CD4-positive, alpha-beta T cell treated with Interleukin-15 for 1 hour (primary cell): ENCODE results near the gene PUM1.
A peak's percentile ranks its signal among the peaks of the same experiment; 100 is the strongest.
"Not testable (repeated sequence)": the region's sequence is repeated elsewhere in the genome, so short reads cannot be mapped to it uniquely, and the experiment has no call there.

Experiments used
- DNase-seq: peaks from one replicate; pipeline ENCODE4 v3.0.0-alpha.2; 2020

Gene PUM1

DNA sequence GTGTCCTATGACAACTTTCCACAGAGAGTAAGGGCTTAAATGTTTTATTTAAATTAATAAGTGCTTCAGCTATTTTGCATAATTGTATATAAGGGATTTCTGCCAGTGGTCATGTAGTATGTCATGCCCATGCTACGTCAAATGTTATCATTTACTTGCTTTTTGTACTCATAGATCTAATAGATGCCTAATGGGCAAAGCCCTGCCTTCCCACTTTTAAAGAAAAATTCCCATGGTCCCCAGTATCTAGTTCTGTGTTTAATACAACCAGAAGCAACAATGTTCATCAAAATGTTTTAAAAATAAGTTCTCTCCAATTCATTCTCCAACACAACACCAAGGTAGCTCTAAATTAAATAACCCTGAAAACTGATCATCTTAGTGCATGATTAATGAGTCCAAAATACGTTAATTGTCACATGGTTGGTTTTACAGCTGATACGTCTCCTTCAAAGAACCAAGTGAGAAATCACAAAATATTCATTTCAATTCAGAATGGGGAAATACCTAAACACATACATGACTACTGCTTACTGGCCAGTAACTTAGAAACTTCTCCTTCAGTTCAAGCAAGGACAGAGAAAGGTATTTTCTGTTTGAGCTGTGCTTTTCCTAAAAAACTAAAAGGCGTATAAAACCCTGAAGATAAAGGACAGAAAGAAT, 107.8 kb downstream of the PUM1 start:
- no peak for DNase-seq

DNA sequence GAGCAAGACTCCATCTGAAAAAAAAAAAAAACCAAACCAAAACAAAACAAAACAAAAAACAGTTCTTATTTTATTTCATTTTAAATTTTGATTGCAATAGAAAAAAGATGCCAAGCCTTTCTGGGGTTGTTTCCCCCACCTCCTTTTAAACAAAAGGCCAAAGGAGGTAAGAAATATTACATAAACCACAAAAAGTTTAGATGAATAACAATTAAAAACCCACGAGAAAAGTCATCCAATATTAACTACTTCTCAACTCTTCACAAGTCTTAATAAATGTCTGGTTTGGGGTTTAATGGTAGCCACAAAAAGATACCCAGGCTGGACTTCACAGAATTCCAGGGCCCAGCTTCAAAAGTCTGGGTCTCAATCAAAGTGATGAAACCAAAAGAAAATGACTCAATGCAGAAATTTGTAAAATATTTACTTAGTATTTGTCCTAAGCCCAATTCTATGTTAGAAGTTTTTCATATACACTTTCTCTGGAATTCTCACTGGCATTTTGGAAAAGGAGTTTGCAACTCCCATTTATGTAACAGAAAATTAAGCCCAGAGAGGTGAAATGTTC, 110.0 kb downstream of the PUM1 start:
- DNase-seq: no peak

DNA sequence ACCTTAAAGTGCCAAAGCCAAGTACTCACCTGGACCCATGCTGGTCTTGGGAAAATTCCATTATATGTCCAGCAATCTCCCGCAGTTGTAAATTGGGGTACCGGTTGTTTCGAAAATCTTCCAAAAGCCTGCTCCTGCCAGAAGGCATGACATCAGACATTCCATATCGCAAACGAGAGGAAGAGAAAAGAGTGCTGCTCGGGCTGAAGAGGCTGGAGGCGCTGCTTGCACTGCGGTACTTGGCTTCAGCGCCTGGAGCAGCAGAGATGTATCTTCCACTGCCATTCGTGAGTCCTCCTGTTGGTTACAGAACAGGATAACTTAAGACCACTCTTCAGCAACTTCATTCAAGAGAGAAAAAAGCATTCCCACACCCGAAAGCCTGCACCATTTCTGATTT, 111.8 kb downstream of the PUM1 start:
- no peak for DNase-seq

DNA sequence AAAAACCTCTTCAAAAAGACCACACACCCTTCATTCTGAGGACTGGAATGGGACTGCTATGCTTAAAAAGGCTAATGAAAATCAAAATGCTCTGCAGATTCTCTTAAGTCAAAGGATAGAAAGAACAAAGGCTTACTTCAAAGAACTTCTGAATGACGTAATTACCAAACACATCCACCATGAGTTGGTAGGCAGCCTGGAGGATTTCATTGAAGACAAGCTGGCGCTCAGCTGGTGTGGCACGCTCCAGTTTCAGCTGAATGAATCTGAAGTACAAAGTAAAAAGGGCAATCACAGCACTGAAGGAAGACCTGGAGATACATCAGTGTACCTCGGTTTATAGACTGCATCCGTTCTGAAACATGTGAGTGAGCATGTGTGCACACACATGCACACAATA, 113.4 kb downstream of the PUM1 start:
- no peak for DNase-seq

DNA sequence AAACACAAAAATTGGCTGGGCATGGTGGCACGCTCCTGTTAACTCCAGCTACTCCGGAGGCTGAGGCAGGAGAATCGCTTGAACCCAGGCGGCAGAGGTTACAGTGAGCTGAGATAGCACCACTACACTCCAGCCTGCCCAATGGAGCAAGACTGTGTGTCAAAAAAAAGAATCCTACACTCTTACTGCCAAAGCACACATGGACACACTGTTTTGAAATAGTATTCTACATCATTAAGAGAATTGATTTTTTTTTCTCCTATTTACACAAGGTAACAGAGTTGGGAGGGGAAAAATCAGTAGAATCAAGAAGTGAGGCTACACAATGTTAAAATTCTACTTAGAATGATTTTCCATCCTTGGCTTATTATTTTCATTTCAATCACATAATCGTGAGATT, 114.8 kb downstream of the PUM1 start:
- no peak for DNase-seq

DNA sequence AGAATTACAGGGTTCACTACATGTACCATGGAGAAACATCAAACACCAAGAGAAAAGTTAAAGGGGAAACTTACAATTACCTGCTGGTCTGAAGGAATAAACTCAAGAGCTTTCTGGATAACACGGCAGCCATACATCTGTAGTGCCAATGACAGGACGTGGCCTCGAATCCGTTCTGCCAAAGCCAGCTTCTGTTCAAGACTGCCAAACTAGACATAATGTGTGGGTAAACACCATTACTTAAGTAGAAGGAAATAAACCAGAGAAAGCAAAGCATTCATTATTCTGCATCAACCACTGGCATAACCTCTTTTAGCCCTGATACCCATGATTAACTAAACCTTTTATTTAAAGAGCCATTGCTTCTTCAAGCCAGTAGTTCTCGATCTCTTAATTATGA, 115.5 kb downstream of the PUM1 start:
- DNase-seq: no peak

DNA sequence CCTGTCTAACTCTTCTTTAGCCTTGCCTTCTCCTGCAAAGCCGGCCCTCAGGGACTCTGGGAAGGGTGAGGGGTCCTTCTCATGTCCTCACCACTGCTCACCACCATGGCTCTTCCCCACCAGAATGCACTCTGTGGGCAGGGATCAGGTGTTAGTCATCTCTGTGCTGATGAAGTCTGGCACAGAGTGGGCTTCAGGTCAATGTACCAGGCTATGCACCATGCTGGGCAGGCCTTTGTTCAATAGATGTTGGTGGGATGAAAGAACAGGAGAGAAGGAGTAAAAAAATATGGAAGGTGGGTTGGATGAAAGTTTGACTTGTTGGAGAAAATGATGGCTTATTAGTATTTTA, 116.1 kb downstream of the PUM1 start:
- not testable (repeated sequence) for DNase-seq

DNA sequence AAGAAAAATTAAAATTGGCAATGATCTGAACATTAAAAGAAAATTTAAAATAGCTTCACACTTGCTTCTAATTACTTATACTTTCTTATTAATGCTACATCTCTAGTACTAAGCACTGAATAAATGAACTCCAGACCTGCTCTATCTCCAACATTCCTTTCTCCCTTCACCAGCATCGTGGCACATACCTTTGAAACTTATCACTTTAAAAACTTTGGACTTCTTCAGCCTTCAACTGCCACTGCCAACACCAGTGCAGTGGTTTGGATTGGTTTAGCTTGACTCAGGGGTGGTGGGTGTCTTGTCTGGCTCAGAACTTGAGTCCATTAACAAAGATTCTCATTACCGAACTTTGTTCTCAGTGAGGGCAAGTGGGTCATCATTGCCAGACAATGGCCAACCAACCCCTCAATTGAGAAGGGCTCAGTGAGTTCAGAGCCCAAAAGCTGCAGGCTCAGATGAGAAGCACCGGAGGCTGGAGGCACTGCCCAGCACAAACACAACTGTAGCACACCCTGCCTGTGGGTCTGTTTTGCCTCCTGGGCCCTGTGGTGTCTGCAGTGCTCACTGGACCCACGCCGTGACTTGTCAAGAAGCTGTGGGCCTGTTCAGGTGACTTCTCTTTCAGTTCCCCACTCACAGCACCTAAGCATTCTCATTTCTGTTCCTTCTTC, 116.6 kb downstream of the PUM1 start:
- not testable (repeated sequence) for DNase-seq

DNA sequence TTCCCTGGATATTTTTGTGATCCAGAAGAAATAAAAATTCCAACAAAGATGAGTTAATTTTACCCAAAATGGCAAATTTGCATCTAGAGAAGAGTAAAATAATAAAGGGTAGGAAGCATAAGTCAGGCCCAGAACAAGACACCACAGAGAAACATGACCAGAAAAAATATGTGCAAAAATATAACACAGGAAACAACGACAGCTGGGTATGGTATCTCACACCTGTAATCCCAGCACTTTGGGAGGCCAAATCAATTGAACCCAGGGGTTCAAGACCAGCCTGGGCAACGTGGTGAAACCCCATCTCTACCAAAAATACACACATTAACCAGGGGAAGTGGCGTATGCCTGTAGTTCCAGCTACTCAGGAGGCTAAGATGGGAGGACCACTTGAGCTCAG, 117.2 kb downstream of the PUM1 start:
- DNase-seq: no peak

DNA sequence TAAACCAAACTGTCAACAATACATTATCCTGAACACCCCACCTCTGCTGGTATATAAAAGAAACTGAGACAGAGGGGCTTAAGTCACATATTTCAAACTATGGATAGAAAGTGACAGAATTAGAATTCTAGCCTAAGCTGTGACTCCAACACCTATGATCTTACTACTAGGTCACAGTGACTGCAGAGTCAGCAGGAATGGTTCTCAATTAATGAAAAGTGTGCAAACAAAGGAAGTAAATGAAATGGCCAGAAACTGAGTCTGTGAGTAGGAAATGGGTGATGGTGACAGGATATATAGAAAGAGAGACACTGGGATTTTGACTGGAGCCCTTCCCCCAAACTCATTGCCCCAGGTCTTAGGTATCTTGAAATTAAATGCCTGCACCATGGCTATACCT, 118.3 kb downstream of the PUM1 start:
- DNase-seq: no peak

DNA sequence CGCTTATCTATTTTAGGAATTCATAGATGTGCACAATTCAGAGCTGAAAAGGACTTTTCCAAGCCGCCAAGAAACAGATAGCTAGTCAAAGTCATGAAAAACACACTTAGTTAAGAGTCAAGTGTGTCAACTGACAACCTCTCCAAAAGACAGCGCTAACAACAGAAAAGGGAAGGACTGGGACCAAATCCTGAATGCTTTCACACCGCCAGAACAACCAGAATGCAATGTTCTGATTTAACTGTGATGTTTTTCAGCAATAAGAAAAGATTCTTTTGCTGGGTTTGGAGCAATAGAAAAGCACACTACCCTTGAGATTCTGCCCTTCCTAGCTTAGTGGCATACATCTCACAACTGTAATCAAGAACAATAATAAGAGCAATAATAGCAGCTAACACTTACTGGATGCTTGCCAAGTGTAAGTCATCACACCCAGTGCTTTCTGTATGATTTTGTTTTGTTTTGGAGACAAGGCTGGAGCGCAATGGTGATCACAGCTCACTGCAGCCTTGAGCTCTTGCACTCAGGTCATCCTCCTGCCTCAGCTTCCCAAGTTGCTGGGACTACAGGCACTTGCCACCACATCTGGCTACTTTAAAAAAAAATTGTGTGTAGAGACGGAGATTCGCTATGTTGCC, 123.1 kb downstream of the PUM1 start:
- DNase-seq: no peak

DNA sequence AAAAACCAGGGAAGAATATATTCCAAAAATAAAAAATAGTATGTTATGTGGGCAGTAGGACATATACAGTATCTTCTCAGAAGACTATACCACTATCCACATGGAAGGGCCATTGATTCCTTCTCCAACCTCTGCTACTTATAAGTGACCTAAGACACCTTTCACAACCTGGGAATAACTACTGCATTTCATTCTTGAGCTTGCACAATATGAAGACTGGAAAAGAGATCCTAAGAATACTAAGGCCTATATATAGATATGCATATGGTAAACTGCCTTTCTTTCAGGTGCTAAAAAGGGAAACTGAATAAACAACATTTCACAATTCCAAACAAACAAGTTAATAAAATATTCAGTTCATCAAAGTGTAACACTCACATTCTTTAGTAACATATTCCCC, 125.0 kb downstream of the PUM1 start:
- DNase-seq: no peak

DNA sequence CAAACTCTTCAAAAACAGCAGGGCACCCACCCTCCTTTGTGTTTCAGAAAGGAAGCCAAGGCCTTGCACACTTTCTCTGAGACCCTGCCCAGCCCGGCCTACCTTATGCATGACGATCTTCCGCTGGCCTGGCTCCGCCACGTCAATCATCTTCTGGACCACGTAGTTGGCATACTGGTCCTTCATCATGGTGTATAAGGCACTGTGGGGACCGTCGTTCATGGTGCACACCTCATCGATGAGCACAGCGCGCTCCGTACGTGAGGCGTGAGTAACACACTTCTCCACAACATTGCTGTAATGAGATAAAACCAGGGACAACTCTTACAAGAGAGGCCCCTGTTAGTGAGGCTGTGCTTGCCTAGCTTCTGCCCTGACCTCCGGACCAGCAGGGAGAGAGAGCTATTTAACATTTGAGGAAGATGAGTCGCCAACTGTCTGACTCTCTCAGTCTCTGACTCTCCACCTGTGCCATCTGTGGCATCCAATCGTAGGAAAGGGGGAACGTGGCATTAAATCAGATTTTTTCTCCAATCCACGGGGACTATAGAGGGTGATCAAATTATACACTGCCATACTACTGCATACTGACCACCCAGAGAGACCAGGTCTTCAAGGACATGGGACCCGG, 128.9 kb downstream of the PUM1 start:
- no peak for DNase-seq

DNA sequence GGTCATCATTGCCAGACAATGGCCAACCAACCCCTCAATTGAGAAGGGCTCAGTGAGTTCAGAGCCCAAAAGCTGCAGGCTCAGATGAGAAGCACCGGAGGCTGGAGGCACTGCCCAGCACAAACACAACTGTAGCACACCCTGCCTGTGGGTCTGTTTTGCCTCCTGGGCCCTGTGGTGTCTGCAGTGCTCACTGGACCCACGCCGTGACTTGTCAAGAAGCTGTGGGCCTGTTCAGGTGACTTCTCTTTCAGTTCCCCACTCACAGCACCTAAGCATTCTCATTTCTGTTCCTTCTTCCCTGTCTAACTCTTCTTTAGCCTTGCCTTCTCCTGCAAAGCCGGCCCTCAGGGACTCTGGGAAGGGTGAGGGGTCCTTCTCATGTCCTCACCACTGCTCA, 129.8 kb downstream of the PUM1 start:
- DNase-seq: not testable (repeated sequence)

DNA sequence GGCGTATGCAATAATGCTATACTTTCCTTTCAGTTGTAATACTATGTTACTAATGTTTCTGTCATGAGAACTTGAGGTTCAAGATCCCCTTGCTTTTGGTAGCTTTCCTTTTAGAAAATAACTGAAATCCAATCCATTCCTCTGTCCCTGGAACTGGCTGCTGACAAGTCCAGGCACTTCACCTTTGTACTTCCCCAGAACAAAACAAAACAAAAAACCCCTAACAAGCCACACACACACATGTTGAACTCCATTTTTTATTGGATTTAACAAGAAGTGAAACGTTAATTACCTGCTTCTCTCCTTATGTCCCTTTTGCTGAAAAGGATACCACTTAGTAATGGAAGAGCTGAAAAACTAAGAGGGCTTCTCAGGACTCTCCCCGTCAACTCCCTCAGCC, 130.9 kb downstream of the PUM1 start:
- DNase-seq: no peak

DNA sequence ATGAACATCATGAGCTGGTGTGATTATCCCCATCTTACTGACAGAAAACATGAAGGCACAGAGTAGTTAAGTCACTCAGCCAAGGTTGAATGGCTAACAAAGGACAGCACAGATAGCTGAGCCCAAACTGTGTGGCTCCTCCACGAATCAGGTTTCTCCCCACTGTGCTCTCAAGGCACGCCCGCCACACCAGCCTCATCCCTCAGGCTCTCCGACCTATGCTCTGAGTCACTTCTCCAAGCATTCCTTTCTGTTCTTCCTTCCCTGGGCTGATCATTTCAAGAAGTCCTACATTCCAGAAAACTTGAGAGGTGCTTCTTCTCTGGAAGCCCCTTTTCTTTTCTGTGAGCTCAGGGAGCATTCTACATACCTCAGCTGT, 131.7 kb downstream of the PUM1 start:
- no peak for DNase-seq

DNA sequence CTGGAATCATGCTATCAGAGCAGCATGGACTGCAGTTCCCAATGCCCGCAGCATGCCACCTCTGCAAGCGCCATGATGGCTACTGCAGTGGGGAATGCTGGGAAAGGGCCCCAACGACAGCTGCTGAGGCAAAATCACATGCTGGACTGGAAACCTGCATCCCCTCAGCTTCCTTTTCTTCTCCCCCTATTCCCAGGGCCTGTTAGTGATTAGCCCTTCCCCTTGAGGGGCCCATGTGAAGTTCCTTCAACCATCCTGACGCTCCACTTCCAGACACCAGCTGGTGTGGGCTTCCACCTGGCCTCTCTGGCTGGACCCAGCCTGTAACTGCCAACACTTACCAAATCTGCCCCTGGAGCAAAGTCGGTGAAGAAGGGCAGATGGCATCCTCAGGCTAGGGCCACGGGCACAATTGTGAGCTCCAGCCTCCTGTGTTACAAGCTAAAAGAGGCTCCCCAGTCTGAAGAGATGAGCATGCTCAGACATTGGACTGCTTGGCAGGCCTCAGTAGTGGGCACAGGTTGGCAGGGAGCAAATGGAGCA, 134.8 kb downstream of the PUM1 start:
- DNase-seq: no peak

DNA sequence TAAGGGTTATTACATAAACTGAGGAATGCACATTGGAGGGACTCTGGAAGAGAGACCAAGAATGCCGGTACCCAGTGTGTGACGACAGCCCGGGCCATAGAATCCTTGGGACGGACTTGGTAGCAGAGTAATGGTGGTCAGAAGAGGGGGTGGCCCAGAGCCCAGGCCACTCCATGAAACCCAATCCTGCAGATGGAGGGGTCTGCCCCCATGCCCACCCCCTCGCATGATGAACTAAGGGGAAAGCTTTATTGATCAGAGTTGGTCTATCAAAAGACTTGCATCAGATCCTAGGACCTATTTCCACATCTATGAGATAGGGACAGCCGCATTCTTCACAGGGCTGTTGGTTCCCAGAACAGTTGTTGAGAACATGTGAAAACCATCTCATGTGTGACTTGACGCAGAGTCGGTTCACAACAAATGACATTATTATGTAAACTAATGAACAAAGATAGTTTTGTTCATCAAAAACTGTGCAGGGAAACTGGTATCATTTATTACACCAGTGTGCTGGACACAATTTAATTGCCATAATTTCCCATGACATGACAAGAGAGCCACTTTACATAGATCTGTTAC, 135.5 kb downstream of the PUM1 start:
- DNase-seq: no peak

DNA sequence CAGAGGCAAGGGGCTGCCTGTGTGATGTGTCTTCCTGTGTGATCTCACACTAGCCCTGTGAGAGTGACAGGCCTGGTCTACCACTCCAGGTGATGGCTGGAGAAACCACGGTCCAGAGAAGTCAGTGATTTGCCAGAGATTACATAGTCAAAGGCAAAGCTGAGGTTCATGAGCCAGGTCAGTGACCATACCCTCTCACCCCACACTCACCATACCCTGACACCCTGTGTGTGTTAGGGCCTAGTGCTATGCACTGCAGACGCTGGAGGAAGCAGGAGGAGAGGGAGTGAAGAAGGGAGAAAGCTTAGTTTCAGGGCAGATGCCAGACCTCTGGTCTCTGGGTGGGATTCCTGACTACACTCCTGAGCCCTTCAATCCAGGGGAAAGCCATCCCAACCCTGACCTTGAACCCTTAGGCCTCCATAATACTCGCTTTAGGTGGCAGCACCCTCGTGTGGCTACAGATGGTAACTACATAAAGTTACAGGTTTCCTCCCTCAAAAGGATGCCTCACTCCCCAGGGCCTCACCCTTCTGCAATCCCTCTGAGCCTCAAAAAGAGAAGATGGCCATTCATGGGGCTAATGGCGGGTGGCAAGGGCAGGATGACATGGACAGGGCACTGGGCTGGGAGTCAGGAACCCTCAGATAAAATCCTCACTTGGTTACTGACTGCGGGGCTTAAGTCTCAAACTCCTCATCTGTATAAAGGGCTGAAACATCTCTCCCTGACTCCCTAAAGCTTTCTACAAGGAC, 136.2 kb downstream of the PUM1 start:
- peak; percentile 22 for DNase-seq

DNA sequence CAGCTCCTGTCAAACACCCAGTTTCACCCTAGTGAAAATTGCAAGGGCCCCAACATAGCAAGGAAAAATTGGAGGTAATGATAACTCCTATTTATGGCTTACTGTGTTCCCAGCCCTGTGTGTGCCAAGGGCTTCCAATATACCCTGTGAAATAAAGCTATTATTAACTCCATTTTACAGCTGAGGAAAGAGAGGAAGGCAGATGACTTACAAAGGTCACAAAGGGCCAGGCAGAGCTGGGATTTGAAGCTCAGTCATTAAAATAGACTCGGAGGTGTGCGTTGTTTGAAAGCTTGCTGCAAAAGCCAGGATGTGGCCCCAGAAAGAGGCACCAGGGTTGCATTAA, 136.8 kb downstream of the PUM1 start:
- DNase-seq: no peak

DNA sequence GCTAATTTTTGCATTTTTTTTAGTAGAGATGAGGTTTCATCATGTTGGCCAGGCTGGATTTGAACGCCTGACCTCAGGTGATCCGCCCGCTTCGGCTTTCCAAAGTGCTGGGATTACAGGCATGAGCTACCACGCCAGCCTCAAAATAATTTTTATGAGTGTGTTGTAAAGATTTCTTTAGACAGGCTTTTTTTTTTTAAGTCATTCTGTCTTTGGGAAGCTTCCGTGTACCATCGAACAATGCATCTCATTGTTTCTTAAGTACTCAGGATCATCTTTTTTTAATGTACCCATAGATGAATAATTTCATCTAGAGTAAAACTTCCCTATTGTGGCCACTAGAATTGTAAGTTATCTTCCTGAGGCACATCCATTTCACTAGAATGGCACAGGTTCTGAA, 137.3 kb downstream of the PUM1 start:
- DNase-seq: no peak

DNA sequence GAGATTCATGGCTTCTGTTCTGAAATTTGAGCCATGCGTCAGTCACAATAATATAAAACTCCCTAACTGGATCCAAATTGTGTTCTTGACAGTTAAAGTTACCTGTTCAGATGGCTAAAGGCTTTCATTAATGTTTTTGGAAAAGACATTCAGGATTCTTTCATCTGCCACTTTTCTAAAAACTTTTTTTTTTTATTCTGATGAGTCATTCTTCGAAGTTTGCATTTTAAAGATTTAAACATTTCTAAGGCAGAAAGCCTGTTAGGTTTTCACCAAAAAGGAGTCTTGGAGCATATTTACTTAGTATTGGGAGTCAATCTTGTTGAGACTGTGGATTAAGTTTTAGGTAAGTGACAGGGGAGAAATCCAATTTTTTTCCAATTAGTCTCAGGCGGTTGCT, 138.1 kb downstream of the PUM1 start:
- DNase-seq: no peak

DNA sequence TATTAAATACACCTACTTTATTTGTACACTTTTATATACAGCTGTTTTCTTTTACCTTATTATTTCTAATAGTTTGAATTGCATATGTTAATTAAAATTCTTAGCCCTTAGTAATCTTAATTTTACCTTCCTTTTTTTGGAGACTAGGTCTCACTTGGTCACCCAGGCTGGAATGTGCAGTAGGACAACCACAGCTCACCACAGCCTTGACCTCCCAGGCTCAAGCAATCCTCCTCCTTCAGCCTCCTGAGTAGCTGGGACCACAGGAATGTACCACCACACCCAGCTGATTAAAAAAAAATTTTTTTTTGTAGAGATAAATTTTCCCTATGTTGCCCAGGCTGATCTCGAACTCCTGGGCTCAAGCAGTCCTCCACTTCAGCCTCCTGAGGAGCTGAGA, 141.9 kb downstream of the PUM1 start:
- no peak for DNase-seq
